ENCODE measurements around the gene DLGAP1.

GRCh38 chr18:4455113-4455811, at the start of gene DLGAP1:
- no peak for TF ChIP-seq ZNF724P (CRISPR knock-in tag; IDR thresholded peaks at IDR 0.05; ENCODE audit: borderline replicate concordance)
- TF ChIP-seq SMAD3 (CRISPR knock-in tag; IDR thresholded peaks at IDR 0.05): no peak
- TF ChIP-seq CCDC6 (CRISPR knock-in tag; IDR thresholded peaks at IDR 0.05): no peak

All from HepG2 (cell line).